Measurements from ENCODE around the gene SLC49A3.
A peak's percentile ranks its signal among the peaks of the same experiment; 100 is the strongest.
"Not testable (repeated sequence)": the region's sequence is repeated elsewhere in the genome, so short reads cannot be mapped to it uniquely, and the experiment has no call there.

Gene SLC49A3

GRCh38 chr4:681736-682451, 7.1 kb downstream of the SLC49A3 start:
- DNase-seq (ENCODE audit: low read depth): no peak

GRCh38 chr4:680928-681645, 7.9 kb downstream of the SLC49A3 start:
- no peak for DNase-seq (ENCODE audit: low read depth)

DNA sequence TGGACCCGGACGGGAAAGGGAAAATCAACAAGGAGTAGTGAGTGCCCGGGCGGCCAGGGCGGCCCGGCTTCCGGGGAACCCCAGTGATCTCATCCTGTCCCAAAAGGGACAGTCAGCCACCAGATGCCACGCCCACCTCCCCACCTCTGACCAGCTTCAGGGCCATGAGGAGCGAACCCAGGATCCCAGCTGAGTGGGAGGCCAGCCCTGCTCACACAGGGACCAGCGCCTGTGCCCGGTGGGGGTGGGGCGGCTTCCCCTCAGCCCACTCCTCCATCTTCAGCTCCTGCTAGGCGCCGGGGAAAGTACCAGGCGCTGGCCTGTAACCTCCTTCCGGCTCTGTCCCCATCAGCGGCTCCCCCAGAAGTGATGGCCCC, 8.4 kb downstream of the SLC49A3 start:
- DNase-seq (ENCODE audit: low read depth): no peak

GRCh38 chr4:680091-680490, 8.9 kb downstream of the SLC49A3 start:
- no peak for DNase-seq (ENCODE audit: low read depth)

DNA sequence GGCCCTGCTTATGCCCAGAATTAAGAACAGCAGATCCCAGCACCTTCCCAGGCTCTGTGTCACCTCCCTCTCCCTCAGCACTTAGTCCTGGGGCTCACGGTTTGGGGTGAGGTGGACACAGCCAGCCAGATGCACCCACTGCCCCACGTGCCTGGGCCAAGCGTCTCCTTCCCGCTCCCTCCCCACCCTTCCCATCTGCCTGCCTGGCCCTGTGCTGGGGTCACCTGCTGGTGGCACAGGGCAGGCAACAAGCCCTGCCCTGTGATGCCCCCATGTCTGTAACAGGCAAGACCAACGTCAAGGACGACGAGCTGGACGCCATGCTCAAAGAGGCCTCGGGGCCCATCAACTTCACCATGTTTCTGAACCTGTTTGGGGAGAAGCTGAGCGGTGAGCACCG, 9.3 kb downstream of the SLC49A3 start:
- no peak for DNase-seq (ENCODE audit: low read depth)

GRCh38 chr4:679104-679481, 9.9 kb downstream of the SLC49A3 start:
- DNase-seq (ENCODE audit: low read depth): no peak

GRCh38 chr4:678331-679103, 10.4 kb downstream of the SLC49A3 start:
- no peak for DNase-seq (ENCODE audit: low read depth)

GRCh38 chr4:677431-678293, 11.3 kb downstream of the SLC49A3 start:
- DNase-seq (ENCODE audit: low read depth): no peak

DNA sequence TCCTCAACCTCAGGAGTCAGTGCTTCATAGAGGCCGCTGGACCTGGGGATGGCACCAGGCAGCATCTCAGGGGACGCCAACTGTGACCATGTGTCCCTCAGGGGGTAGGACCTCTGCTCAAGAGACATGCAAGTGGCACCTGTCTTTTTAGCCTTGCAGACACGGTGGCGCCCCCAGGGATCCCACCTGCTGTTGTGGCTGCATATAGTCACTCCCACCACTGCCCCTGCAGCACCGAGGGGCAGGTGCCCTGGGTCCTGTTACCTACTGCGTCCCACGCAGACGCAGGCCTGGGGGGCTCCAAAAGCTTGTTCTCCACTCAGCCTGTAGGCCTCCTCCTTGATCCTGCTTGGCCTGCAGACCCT, 12.1 kb downstream of the SLC49A3 start:
- no peak for DNase-seq (ENCODE audit: low read depth)

DNA sequence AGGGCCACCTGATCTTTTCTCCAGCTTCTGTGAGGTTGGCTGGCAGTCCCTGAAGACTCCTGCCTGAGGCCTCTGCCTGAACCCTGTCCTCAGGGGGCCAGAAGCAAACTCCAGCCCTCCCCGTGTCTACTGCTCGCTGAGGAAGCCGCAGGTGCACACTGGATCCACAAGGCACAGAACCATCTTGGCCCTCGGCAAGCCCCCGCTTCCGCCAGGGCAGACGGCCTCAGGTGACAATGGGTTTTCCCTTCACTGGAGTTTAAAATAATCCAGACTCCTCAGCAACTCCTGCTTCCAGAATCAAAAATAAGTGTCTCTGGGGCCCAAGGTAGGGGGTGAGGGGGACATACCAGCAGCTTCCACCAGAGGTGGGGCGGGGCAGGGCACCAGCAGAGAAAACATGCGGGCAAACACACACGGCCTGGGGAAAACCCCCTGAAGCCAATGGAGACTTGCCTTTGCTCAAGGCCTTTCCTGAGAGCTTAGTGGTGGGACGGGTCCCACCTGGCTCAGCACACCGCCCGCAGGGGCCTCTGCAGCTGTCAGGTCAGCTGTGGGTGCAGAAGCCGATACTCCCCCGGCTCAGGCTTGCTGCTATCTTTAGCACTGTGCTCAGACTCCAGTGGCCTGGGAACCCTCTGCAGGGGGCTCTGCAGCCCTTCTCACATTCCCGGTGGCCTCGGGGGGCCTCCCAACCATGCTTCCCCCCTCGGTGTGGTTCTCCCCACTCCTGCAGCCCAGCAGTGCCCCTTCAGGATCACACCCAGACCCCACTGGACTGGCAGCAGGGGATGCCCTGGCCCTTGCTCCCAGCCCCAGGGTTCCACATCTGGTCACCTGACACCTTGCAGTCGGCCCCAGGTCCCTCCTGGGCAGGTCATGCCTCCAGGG, 12.7 kb downstream of the SLC49A3 start:
- DNase-seq (ENCODE audit: low read depth): no peak

GRCh38 chr4:675036-675882, 13.7 kb downstream of the SLC49A3 start:
- DNase-seq (ENCODE audit: low read depth): no peak

GRCh38 chr4:674172-675035, 14.5 kb downstream of the SLC49A3 start, which contains the start of the genes ATP5ME and MYL5:
TSS of gene ATP5ME (minus strand) at chr4:674276. CDS start at chr4:674247, 29 bp downstream.
TSS of gene MYL5 (plus strand) at chr4:674542. CDS start at chr4:678027, 3,485 bp downstream.
- peak; percentile 96 for DNase-seq (ENCODE audit: low read depth)

GRCh38 chr4:673349-674091, 15.4 kb downstream of the SLC49A3 start:
- DNase-seq (ENCODE audit: low read depth): no peak

DNA sequence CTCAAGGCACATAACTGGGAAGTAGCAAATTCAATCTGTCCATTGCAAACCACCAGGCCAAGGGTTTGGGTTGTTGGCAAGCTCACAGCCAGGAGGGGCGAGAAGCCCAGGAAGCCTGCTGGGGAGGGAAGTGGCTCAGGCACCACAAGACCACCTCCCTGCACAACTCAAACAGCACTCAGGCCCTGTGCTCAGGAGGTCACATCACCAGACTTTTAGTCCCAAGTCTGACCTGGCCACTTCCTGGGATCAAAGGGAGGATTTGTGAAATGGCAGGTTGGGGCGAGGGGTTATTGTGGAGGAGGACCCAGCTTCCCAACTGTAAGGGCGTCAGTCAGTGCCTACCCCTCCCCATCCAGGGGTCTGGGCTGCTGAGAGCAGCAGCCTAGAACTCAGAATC, 17.2 kb downstream of the SLC49A3 start:
- no peak for DNase-seq (ENCODE audit: low read depth)

DNA sequence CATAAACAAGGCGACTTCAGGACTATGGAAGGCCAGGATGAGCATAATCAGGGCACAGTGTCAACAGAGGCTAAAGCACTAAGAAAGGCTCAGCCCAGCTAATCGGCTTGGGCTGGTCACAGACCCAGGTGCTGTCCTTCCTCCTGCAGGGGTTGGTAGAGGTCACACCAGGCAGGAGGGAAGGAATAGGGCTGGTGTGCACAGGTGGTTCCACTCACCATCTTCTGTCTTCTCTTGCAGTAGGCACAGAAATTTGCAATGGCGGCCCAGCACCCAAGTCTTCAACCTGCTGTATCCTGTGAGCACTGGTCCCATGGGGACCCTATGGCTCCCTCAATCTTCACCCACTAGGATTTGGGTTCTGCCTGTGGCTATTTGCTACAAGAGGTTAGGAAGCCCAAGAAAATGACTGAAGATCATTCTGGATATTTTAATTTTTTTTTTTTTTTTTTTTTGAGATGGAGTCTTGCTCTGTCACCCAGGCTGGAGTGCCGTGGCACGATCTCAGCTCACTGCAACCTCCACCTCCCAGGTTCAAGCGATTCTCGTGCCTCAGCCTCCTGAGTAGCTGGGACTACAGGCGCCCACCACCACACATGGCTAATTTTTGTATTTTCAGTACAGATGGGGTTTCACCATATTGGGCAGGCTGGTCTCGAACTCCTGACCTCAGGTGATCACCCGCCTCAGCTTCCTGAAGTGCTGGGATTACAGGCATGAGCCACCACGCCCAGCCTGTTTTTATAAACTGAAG, 19.0 kb downstream of the SLC49A3 start:
- DNase-seq (ENCODE audit: low read depth): not testable (repeated sequence)

DNA sequence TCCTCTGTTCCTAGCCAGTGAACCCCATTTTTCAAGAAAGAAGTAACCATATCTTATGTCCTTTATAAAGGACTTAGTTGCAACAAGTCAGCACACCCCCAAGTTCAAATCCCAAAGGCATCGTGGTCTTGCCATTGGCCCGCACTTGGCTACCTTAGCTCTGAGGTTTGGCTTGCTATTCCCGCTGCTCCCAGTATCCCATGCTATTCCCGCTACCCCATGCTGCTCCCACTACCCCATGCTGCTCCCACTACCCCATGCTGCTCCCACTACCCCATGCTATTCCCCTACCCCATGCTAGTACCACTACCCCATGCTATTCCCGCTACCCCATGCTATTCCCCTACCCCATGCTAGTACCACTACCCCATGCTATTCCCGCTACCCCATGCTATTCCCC, 20.7 kb downstream of the SLC49A3 start:
- not testable (repeated sequence) for DNase-seq (ENCODE audit: low read depth)

DNA sequence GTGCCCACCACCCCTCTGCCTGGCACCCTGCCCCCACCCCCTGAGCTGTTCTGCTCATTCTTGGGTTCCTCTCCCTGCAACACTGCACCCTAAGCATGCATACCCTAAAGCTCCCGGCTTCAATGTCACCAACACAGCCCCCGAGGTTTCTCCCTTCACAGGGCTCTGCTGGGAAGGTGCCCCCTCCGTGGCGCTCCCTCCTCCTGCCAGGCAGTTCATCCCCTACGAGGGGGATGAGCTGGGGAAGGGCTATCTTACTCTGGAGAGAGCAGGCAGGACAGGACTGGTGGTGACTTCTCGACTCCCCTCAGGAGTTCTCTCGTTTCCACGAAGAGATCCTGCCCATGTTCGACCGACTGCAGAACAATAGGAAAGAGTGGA, 21.4 kb downstream of the SLC49A3 start:
- no peak for DNase-seq (ENCODE audit: low read depth)

Data from activated T-helper 9 cell treated with anti-CD3 and anti-CD28 coated beads, Interleukin-2, amount 50 U/mL, for 16 hours (primary cell).